HEK293T (cell line): ENCODE data around the gene REXO5.
"Not testable (repeated sequence)": the region's sequence is repeated elsewhere in the genome, so short reads cannot be mapped to it uniquely, and the experiment has no call there.

Source experiments
- CTCF ChIA-PET: fragments of 350-600 bp; formaldehyde crosslinking; extraction: SDS; loops from one replicate; lab custom pipeline; 2021; ENCODE audit warnings: antibody characterized with exemption, inconsistent platforms; lab: Yijun Ruan, JAX
- POLR2A ChIA-PET: fragments of 350-600 bp; formaldehyde crosslinking; extraction: SDS; loops from one replicate; lab custom pipeline; 2020; ENCODE audit warnings: antibody characterized with exemption, inconsistent platforms; lab: Yijun Ruan, JAX
- DNase-seq: peaks from one replicate; pipeline ENCODE4 v3.0.0; 2012; ENCODE audit warnings: mixed read lengths; ENCODE audit errors: extremely low spot score
- ARNT ChIP-seq: fragments of 450-650 bp; IDR thresholded peaks from 2 replicates; pipeline ENCODE4 v1.6.1; 2017; ENCODE audit warnings: mild to moderate bottlenecking
- BHLHE40 ChIP-seq: fragments of 450-650 bp; IDR thresholded peaks from 2 replicates; pipeline ENCODE4 v1.6.1; 2016; ENCODE audit warnings: mild to moderate bottlenecking, moderate library complexity, borderline replicate concordance
- CTBP1 ChIP-seq: fragments of 450-650 bp; IDR thresholded peaks from 2 replicates; pipeline ENCODE4 v1.6.1; 2016; ENCODE audit warnings: borderline replicate concordance
- ELF4 ChIP-seq: fragments of 450-650 bp; IDR thresholded peaks from 2 replicates; pipeline ENCODE4 v1.6.1; 2017; ENCODE audit warnings: antibody characterized with exemption
- FOXA1 ChIP-seq: fragments of 450-650 bp; IDR thresholded peaks from 2 replicates; pipeline ENCODE4 v1.6.1; 2016; ENCODE audit warnings: mild to moderate bottlenecking
- FOXK2 ChIP-seq: fragments of 450-650 bp; IDR thresholded peaks from 2 replicates; pipeline ENCODE4 v1.6.1; 2016; ENCODE audit warnings: mild to moderate bottlenecking
- FOXM1 ChIP-seq: fragments of 450-650 bp; IDR thresholded peaks from 2 replicates; pipeline ENCODE4 v1.6.1; 2017; ENCODE audit warnings: mild to moderate bottlenecking, borderline replicate concordance
- HDGF ChIP-seq: fragments of 450-650 bp; IDR thresholded peaks from 2 replicates; pipeline ENCODE4 v1.6.1; 2017; ENCODE audit warnings: antibody characterized with exemption, borderline replicate concordance
- L3MBTL2 ChIP-seq: fragments of 450-650 bp; conservative IDR thresholded peaks from 2 replicates; pipeline ENCODE4 v1.6.1; 2016; ENCODE audit warnings: mild to moderate bottlenecking
- LEF1 ChIP-seq: fragments of 450-650 bp; IDR thresholded peaks from 2 replicates; pipeline ENCODE4 v1.6.1; 2017; ENCODE audit warnings: mild to moderate bottlenecking, borderline replicate concordance
- NFRKB ChIP-seq: fragments of 450-650 bp; IDR thresholded peaks from 2 replicates; pipeline ENCODE4 v1.6.1; 2016; ENCODE audit warnings: mild to moderate bottlenecking, moderate library complexity
- SP1 ChIP-seq: fragments of 450-650 bp; IDR thresholded peaks from 2 replicates; pipeline ENCODE4 v1.6.1; 2017
- SUZ12 ChIP-seq: fragments of 450-650 bp; IDR thresholded peaks from 2 replicates; pipeline ENCODE4 v1.6.1; 2016; ENCODE audit warnings: mild to moderate bottlenecking
- TARDBP ChIP-seq: fragments of 450-650 bp; IDR thresholded peaks from 2 replicates; pipeline ENCODE4 v1.6.1; 2016
- ZNF384 ChIP-seq: fragments of 450-650 bp; IDR thresholded peaks from 2 replicates; pipeline ENCODE4 v1.6.1; 2016
- TF ChIP-seq, protein P1 (sequence below): fragments of 450-650 bp; IDR thresholded peaks from 2 replicates; pipeline ENCODE4 v1.6.1; 2016

Gene REXO5

DNA sequence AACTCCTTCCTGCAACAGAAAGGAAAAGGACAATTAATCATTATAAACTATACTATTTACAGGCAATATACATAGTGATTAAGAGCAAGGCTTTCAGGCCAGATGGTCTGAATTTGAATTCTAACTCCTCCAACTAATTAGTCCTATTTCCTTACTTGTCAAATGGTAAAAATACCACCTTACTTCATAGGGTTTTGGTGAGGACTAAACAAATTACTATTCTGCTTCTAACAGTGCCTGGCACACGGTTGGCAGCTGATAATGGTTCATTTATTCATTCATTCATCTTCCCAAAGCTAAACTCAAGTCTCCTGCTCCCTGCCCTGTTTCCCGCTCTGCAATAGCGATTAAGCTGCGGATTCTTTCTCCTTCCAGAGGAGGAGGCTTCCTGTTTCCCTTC is 54.0 kb downstream of the REXO5 start:
- CTCF ChIA-PET, result no interaction called here
- DNase-seq, result no peak
- TF ChIP-seq, protein P1, sequence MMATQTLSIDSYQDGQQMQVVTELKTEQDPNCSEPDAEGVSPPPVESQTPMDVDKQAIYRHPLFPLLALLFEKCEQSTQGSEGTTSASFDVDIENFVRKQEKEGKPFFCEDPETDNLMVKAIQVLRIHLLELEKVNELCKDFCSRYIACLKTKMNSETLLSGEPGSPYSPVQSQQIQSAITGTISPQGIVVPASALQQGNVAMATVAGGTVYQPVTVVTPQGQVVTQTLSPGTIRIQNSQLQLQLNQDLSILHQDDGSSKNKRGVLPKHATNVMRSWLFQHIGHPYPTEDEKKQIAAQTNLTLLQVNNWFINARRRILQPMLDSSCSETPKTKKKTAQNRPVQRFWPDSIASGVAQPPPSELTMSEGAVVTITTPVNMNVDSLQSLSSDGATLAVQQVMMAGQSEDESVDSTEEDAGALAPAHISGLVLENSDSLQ, result no peak
- TF ChIP-seq HDGF, result no peak
- TF ChIP-seq SUZ12, result no peak
- no peak for TF ChIP-seq ZNF384
- TF ChIP-seq FOXK2, result no peak
- no peak for TF ChIP-seq BHLHE40
- no peak for TF ChIP-seq NFRKB
- TF ChIP-seq FOXA1, result no peak
- TF ChIP-seq CTBP1, result no peak
- TF ChIP-seq ELF4, result no peak
- TF ChIP-seq L3MBTL2, result no peak

DNA sequence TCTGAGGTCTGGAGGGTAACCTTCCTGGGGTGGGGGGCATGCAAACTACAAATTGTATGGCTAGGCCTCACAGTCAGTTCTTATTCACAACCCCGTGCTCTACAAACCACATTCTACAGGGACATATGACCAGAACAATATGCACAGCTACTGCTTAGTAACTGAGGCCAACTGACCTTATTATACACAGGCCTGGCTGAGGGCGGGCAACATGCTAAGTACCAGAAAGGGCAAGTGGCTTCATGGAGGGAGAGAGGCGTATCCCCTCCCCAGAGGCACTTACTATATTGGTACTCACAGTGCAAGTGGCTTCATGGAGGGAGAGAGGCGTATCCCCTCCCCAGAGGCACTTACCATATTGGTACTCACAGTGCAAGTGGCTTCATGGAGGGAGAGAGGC is 54.7 kb downstream of the REXO5 start:
- CTCF ChIA-PET, POLR2A ChIA-PET, DNase-seq: not testable (repeated sequence)

More for the DNA sequence above, 54.0 kb downstream of the REXO5 start:
- POLR2A ChIA-PET, result no interaction called here

DNA sequence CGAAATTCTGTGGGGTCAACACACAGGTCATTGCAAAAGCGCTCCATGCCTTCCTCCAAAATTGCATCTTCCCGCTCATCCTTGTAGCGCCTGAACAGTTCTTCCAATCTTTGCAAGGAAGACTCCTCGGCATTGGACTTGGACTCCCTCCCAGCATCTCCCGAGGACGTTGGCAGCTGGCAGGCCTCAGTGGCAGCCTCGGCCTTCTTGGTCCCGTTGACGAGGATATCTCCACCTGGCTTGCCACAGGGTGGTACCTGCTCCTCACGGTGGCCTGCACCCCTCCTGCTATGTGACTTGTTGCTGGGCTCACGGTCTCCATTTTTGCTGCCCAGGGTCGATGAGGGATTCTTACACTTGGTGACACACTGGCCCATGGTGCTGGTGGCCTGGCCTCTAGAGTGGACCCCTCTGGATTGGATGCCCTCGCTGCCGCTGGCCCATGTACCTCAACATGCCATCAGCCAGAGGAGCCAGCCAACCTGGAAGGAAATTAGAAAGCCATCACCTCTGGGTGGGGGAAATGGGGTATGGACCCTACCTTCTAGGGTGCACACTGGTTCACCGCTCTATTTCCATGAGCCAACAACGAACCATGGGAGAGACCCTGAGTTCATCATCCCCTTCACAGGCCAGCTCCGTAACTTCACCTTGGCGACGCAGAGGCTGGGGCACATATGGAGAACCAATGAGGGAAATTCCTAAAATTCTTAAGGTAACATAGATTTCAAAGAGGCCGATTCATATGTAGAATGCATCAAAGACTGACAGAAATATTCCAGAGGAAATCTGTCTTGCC is 56.0 kb downstream of the REXO5 start:
- POLR2A ChIA-PET, result no interaction called here
- no peak for DNase-seq
- TF ChIP-seq L3MBTL2 (no peak), TARDBP (no peak), FOXM1 (no peak), FOXA1 (no peak), ARNT (no peak), ZNF384 (no peak), HDGF (no peak), ELF4 (no peak), FOXK2 (no peak)
- TF ChIP-seq, protein P1, result no peak
- CTCF ChIA-PET, result no interaction called here

DNA sequence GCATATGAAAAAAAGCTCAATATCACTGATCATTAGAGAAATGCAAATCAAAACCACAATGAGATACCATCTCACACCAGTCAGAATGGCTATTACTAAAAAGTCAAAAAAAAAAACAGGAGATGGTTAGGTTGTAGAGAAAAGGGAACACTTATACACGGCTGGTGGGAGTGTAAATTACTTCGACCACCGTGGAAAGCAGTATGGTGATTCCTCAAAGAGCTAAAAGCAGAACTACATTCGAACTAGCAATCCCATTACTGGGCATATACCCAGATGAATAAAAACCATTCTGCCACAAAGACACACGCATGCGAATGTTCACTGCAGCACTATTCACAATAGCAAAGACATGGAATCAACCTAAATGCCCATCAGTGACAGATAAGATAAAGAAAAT is 58.0 kb downstream of the REXO5 start:
- DNase-seq, POLR2A ChIA-PET, CTCF ChIA-PET: not testable (repeated sequence)

DNA sequence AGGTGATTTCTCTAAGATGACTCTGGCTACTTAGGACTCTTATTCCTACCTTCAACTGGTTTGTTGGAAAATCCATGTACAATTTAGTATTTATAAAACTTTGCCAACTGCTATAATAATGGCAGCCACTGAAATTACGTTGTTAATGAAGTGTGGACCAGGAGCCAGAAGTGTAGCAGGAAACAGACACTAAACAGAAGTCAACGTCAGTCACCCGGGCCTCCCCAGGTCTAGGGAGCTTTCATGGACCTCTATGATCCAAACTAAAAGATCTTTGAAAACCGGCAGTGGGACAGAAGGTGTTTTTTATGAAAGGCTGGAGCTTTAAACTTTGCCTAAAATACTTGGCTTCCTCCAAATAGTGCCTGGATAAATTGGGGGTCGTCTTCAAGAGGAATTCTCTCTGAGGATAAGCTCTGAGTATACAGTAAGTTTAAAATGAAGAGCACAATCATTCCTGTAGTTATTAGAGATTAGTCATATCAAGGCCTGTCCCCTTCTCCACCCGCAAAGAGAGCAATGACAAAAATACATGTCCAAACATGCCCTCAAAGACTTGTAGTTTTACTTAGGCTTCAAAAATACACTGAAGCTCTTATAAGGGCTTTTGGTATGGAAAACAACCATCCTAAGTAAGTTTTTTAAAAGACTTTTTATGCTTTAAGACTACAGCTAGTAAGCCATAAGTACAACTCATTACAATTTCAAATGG is 59.2 kb downstream of the REXO5 start:
- DNase-seq, result no peak
- ChIA-PET CTCF (no interaction called here), POLR2A (interaction anchor here (1.1 to 2.4 kb wide), 2 partner anchors 35 to 59 kb away, joined by 3 to 9 read pairs; partner anchors contain the start of genes DCUN1D3, ERI2, LYRM1 and REXO5)
- no peak for TF ChIP-seq LEF1
- no peak for TF ChIP-seq SUZ12
- no peak for TF ChIP-seq BHLHE40
- no peak for TF ChIP-seq ARNT
- no peak for TF ChIP-seq TARDBP
- TF ChIP-seq ZNF384, result no peak
- TF ChIP-seq FOXA1, result no peak
- no peak for TF ChIP-seq SP1
- no peak for TF ChIP-seq ELF4
- TF ChIP-seq NFRKB, result no peak
- TF ChIP-seq FOXK2, result no peak
- TF ChIP-seq HDGF, result no peak
- no peak for TF ChIP-seq FOXM1
- TF ChIP-seq, protein P1, result no peak
- no peak for TF ChIP-seq L3MBTL2
- TF ChIP-seq CTBP1, result no peak

DNA sequence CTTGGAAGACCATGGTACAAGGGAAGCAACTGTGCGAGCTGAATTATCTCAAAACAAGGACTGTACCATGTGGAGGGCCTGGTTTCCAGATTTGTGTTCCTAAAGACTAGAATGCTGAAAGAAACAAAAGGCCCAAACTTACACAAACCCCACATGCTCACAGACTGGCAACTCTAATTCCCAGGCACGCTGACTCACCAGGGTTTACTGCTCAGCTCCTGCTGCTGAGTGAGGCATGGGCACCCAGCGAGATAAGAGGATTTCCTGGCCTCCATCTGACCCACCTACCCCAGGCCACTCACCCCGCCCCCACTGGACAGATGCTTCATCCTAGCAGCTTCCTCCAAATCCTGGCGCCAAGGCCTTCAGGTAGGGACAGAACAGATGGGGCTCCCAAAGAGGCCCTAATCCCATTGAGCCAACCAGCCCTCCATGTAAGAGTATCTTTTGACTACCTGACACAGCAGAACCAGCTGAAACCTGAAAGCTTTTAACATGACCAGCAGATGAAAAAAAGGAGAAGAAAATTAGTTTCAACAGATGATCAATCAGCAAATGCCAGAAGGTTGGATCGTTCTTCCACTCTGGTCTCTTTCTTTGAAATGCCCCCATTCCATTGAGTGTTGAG is 59.9 kb downstream of the REXO5 start:
- TF ChIP-seq BHLHE40 (no peak), NFRKB (no peak), ELF4 (no peak), SP1 (no peak), FOXK2 (no peak)
- ChIA-PET POLR2A (interaction anchor here (1.1 to 2.4 kb wide), 2 partner anchors 34 to 60 kb away, joined by 3 to 9 read pairs; partner anchors contain the start of genes DCUN1D3, ERI2, LYRM1 and REXO5), CTCF (no interaction called here)
- DNase-seq, result no peak
